Stimulated activated CD4-positive, alpha-beta T cell treated with anti-CD3 and anti-CD28 coated beads, Interleukin-12 subunit alpha, Interleukin-12 subunit beta, amount 100 ng/mL, for 48 hours (primary cell): ENCODE results near the gene GSAP.
A peak's percentile ranks its signal among the peaks of the same experiment; 100 is the strongest.
"Not testable (repeated sequence)": the region's sequence is repeated elsewhere in the genome, so short reads cannot be mapped to it uniquely, and the experiment has no call there.

Experiments
- DNase-seq, 3 donors: peaks; one replicate each; pipeline ENCODE4 v3.0.0-alpha.2; 2020; ENCODE audit warnings: low read depth in 2 of 3, low spot score in 1 of 3

GSAP gene

DNA sequence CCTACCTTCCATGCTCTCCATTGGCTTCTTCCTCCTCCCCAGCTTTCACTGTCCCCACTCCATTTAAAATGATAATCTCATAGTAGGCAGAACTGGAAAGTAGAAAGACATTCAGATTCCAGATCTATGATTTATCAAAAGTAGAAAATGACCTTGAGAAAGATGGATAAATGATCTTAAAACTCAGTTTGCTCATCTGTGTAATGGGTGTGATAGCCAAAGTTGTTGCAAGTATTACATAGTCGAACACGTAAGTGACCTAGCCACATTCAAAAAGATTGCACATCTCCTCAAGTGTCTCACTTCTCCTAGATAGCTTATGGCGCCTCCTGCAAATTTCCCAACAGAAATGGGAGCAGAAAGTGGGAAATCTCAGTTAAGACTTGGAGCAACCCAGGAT lies 126.8 kb downstream of the GSAP start:
- no peak for DNase-seq

DNA sequence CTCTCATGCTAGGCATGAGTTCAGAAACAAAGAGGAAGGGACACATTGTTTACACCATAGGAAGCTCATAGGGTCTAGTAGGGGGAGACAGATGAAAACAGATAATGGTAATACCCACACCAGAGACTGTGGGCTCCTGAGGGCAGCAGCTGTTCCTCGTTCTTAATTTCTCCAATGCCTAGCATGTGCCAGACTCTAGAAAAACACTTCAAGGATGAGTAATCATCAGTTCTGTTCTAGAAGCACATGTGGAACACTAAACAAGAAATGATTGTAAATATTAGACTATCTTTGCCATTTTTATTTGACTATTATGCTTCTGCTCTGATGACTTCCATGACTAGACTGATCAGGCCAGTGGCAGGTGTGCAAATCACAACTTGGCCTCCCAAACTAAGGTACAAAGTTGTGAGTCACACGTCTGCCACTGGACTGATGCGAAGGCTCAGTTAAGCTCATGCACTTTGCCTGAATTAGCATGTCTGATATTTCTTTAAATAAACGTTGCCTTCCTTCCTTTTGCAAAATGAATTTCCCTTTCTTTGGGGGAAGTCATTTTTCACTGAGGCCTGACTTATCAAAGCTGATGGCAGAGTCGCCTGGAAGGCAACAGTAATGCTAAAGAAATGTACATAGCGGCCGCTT lies 127.4 kb downstream of the GSAP start:
- no peak for DNase-seq

DNA sequence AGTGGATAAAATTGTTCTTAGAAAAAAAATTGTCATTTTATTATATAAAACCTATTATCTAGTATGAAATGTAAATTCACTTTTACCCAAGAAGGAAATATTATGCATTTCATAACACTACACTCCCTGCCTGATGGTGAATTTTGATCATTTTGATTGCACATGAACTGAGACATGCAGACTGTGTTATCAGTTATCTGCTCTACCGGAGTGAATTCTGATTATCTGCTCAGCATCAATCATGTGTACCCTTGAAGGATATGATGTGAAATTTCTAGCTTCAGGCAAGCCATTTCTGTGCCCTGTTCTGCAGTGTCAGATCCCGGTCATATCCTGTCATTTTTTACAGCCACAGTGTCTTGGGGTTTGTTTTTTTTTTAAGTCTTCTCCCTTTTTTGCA lies 131.5 kb downstream of the GSAP start:
- no peak for DNase-seq

DNA sequence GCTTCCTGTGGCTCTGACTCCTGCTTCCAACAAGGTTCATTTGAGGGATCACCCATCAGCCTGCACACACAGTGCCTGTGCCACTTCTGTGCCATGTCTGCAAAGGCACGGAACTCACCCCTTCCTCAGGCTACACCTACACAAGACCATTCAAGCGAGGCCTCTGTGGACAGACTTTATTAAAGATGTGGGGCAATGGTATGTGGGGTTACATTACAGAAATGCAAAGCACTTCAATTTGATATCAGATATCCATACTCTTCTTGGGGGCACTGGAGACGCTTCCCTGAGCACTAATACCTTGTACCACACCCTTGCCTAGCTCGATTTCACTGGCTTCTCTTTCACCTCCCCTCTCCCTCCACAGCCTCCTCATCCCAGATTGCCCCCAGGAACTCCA lies 132.1 kb downstream of the GSAP start:
- DNase-seq, result no peak

DNA sequence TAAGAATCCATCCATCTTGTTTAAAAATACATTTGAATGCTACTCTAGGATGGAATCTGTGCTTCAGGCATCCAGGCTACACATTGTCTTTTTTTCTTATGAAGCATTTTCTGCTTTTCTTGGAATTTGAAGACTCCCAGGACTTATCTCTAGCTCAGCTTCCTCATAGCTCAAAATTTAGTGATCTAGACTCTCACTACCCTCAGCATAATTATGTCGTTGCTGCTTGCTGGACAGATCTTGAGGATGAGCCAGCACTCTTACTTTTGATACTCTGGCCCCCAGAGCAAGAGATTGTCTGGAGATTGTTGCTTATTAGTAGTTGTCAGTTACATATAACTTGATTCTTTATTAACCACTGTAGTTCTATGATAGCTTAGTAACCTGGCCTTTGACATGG lies 133.3 kb downstream of the GSAP start:
- no peak for DNase-seq

DNA sequence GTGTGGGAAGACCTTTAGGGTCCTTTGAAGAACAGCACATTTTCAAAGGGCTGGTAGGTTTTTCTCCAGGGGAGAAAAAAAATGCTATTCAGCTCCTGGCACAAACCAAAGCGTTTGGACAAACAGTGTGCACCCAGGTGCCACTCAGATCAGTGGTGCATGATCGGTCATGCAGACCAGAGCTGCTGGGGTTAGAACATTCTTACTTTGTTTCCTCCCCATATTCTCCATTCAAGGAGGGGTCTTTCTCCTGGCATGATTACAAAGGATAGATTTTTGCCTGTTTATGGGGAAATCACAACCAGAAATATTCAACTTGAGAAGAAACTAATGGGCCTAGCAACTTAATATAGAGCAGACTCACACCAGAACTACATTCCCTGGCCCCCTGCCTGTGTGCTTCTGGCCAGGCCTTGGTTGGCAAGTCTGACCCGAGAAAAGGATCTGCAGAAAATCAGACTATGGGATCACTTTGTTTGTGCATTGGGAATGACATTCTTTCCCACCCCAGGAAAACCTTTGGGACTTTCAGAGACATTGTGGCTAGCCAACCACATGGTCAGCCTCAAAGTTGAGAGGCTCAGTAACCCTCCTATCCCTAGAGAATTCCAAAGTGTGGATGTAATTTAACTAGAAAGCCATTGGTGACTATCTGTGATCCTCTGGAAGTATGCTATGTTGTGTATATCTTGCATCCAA lies 134.2 kb downstream of the GSAP start:
- DNase-seq, result no peak

DNA sequence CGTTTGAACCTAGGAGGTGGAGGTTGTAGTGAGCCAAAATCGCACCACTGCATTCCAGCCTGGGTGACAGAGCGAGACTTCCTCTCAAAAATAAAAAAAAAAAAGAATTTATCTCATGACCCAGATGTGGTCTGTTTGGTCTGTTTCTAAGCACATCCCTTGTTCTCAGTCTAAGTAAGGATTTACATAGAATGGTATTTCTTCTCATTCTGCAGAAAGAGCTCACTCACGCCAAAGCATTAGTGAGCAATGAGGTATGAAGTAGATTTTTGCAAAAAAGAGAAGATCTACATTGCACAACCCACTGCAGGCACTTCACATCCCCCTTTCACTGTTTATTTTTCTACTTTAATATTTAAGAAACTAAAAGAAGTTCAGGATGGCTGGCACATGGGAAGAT lies 140.0 kb downstream of the GSAP start:
- DNase-seq, result no peak

DNA sequence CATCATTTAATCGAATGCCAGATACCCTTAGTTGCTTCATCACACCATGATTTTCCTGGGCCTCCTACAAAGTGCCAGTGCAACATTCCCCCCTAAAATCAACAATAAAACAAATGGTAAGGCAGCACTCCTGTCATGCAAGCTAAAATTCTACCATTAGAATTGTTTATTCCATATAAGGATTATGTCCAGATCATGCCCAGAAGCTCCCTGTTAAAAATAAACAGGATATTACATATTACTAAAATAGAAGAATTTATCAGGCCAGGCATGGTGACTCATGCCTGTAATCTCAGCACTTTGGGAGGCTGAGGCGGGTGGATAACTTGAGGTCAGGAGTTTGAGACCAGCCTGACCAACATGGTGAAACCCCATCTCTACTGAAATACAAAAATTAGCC lies 140.5 kb downstream of the GSAP start:
- DNase-seq, result not testable (repeated sequence)

DNA sequence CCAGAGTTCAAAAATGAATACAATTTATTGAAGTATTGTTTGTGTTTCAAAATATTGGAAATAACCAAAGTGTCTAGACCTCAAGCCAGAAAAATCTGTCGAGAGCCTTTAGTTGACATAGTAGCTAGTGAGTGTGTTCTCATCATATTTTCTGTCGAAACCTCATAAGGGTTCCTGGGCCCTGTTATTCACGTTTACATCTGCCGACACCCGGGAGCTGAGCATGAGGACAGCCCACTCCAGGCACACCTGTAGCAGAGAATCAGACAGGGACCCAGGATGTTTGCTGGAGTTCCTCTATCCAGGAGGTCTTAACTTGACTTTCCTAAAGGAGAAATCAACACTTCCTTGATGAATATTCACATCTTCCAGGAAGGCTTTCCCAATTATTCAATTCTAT lies 144.4 kb downstream of the GSAP start:
- no peak for DNase-seq

DNA sequence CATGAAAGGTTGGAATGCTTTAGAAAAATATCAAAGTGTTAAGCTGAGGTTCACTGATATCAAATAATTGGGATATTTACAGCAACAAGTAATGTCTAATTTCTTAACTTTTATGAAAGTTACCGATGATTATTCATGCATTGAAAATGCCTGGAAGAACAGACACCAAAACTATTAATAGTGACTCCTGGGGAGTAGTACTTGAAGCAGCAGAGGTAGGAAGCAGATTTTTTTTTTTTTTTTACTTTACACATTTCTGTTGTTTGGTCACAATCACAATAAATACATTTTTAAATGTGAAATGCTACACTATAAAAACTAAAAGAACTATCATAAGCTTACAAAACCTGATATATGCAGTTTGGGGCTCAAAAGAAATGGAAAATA lies 146.1 kb downstream of the GSAP start:
- DNase-seq, result no peak

DNA sequence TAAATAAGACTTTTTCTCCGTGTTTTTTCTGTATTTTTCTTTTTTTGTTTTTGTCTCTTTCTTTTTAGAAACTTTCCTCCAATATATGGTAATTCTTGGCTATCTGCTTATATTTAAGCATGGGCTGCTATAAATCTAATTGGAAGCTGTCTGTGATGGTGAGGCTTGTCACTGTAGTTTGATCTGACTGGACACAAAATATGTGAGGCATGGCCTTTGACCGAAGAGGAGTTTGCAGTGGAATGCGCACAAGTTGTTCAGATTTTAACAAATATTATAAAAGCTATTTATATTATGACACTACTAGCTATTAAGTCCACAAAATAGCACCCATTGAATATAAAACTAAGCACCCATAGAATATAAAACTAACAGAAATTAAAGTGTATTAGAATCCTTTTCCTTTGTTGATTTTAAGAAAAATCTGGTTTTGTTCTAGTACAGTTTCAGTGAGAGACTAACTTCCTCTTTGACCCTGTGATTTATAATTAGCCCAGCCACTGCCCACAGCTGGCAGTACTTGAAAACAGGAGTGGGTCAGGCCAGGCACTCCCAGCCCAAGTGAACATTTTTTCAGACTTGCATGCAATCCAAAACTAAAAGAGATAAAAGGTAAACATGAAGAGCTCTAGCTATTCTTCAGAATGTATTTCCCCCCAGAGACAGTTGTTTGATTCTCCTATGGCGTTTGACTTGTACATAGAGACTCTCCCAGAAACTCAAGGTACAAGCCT lies 146.6 kb downstream of the GSAP start:
- no peak for DNase-seq

DNA sequence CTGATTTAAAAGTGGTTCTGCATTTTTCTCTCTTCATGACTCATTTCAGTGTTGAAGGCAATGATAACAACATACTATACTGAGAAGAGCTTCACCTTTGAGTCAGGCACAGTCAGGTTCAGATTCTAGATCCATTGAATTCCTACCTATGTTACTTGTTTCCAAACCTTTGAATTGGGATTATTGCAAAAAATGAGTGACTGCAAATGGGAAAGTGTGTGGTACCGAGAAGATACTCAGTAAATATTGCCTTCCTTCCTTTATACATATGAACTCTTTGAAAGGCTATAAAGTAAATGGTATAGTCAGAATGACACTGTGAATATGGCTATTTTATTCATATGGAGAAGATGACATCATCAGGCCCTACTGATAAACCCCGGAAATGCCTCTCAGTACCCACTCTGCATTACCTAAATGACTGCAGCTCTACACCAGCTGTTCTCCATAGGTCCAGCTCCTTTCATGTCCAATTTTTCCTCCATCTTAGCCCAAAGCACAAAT lies 149.8 kb downstream of the GSAP start:
- peak in 1 of 3 donors; percentile 2 for DNase-seq

DNA sequence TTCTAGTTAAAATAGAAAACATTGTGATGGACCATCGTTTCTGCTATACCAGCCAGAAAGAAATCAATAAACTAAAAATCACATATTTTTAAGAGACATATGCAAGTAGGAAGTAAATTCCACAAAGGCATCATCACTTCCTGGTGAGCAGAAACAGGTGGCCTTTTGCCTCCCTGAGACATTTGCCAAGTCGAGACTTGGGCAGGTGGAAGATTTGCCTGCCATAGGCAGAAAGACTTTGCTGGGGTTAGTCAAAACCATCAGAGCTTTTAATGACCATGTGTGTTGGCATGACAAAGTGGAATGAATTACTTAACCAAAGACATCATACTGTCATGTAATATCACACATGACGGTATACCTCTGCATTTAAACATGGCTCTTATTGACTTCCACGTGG lies 150.5 kb downstream of the GSAP start:
- DNase-seq, result no peak

DNA sequence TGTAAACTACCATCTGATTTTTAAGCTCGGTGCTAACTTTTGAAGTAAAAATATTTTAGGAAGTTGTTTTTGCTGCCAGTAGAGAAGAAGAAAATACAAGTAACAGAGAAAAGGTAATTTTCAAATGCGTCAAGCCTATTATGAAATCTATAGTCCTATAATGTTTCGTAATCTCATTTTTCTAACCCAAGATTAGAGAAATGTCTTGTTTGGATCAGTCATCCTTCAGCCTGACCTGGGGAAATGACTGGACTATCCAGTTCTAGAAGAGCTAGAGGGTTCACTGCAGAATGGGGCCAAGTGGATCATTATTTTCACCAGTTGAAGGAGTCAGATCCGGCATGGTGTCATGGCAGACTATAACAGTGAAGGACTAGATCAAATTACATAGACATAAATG lies 153.8 kb downstream of the GSAP start:
- DNase-seq, result no peak
